Mucosa of rectum (tissue), 2 donors: ENCODE results near the gene CASP10.

Experiments
- H3K27ac ChIP-seq, 2 donors: one replicate each; pipeline ENCODE4 v1.7.0; 2013; ENCODE audit warnings: inconsistent platforms in 2 of 2, low read depth in 2 of 2, low read length in 2 of 2
- H3K27me3 ChIP-seq, 2 donors: one replicate each; pipeline ENCODE4 v1.7.0; 2013; ENCODE audit warnings: low read length in 2 of 2; ENCODE audit not compliant: control insufficient read depth in 2 of 2, insufficient read depth in 2 of 2
- H3K36me3 ChIP-seq, 2 donors: one replicate each; pipeline ENCODE4 v1.7.0; 2013; ENCODE audit warnings: low read length in 2 of 2; ENCODE audit not compliant: control insufficient read depth in 2 of 2, insufficient read depth in 2 of 2
- H3K4me1 ChIP-seq, 2 donors: one replicate each; pipeline ENCODE4 v1.7.0; 2013; ENCODE audit warnings: low read length in 2 of 2, mild to moderate bottlenecking in 1 of 2; ENCODE audit not compliant: control insufficient read depth in 2 of 2, insufficient read depth in 2 of 2
- H3K4me3 ChIP-seq, 2 donors: one replicate each; pipeline ENCODE4 v1.7.0; 2013; ENCODE audit warnings: low read length in 2 of 2
- H3K9ac ChIP-seq, 2 donors: one replicate each; pipeline ENCODE4 v1.7.0; 2013; ENCODE audit warnings: low read length in 2 of 2, low read depth in 1 of 2, mild to moderate bottlenecking in 1 of 2
- H3K9me3 ChIP-seq, 2 donors: one replicate each; pipeline ENCODE4 v1.7.0; 2013; ENCODE audit warnings: low read length in 2 of 2; ENCODE audit not compliant: control insufficient read depth in 2 of 2
- donor health status: healthy.
- donor health status: Normal muscosa, but diverticular disease.

CASP10 gene

DNA sequence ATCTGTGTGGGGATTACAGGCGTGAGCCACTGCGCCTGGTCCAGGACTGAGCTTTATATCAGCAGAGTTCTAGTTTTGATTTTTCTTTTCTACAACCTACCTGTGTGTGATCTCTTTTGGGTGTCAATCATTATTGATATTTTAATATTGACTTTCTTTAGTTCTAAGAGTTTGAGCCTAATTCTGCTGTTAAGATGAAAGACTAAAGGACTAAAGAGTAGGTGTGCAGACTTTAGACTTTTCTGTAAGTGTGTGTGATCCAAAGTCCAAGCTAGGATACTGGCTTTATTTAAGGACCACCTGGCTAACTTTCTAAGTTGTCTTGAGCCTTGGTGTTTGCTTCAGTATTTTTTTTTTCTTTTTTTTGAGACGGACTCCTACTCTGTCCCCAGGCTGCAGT, 12.4 kb downstream of the CASP10 start:
- Histone ChIP-seq H3K9me3 (no peaks in the 10 kb centered on the region), H3K36me3 (peaks cover 19 to 27% of the 10 kb centered on the region in 2 donors), H3K27ac (no peak overlapping the region), H3K4me1 (peaks cover 4% of the 10 kb centered on the region in 2 donors), H3K4me3 (no peak overlapping the region), H3K9ac (no peak overlapping the region), H3K27me3 (no peaks in the 10 kb centered on the region)

DNA sequence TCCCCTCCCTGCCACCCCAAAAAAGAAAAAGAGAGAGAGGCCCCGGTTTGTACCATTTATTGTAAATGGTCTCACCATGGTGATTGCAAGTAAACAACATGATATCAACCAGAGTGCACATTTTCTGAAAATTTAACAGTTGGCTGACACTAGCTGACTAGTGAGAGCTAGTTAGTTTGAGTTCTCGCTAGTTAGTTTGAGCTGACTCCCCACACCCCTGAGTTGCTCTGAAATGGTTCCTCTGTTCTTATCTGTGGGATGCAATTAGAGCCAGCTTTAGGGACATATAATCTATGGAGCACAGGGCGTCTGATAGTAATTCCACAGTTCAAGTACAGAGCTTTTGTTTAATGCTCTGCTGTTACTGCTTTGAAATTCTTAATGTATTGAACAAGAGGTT, 13.1 kb downstream of the CASP10 start:
- Histone ChIP-seq H3K27ac (no peak overlapping the region), H3K36me3 (peaks cover 21 to 27% of the 10 kb centered on the region in 2 donors), H3K9ac (no peak overlapping the region)

DNA sequence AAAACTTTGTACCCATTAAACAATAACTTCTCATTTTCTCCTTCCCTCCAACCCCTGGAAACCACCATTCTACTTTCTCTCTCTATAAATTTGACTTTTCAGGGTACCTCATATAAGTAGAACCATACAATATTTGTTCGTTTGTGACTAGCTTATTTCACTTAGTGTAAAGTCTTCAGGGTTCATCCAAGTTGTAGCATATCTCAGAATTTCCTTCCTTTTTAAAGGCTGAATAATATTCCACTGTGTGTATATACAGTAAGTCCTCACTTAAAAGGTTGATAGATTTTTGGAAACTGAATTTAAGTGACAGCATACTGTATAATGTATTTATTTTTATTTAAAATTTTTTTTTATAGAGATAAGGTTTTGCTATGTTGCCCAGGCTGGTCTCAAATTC, 13.9 kb downstream of the CASP10 start:
- H3K36me3 ChIP-seq: peaks cover 22 to 33% of the 10 kb centered on the region in 2 donors
- no peak overlapping the region for H3K9ac ChIP-seq
- H3K4me1 ChIP-seq: peaks cover 0 to 4% of the 10 kb centered on the region in 2 donors
- H3K4me3 ChIP-seq: no peak overlapping the region
- H3K27ac ChIP-seq: no peak overlapping the region
- no peaks in the 10 kb centered on the region for H3K27me3 ChIP-seq
- no peaks in the 10 kb centered on the region for H3K9me3 ChIP-seq

More for the DNA sequence above, 13.1 kb downstream of the CASP10 start:
- Histone ChIP-seq H3K4me3 (no peak overlapping the region), H3K27me3 (no peaks in the 10 kb centered on the region), H3K9me3 (no peaks in the 10 kb centered on the region), H3K4me1 (peaks cover 4% of the 10 kb centered on the region in 2 donors)

DNA sequence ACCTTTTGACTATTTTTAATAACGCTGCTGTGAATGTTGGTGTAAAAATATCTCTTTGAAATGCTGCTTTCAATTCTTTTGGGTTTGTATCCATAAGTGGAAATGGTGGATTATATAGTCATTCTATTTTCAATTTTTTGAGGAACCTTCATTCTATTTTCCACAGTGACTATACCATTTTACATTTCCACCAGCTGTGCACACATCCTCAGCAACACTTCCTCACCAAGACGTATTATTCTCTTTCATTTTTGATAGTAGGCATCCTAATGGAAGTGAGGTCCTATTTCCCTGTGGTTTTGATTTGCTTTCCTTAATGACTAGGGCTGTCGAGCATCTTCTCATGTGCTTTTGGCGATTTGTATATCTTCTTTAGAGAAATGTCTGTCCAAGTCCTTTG, 14.8 kb downstream of the CASP10 start:
- Histone ChIP-seq H3K36me3 (peaks cover 27 to 37% of the 10 kb centered on the region in 2 donors), H3K27ac (no peak overlapping the region), H3K27me3 (no peaks in the 10 kb centered on the region), H3K9ac (no peak overlapping the region), H3K4me1 (peaks cover 0 to 4% of the 10 kb centered on the region in 2 donors), H3K9me3 (no peaks in the 10 kb centered on the region), H3K4me3 (no peak overlapping the region)

DNA sequence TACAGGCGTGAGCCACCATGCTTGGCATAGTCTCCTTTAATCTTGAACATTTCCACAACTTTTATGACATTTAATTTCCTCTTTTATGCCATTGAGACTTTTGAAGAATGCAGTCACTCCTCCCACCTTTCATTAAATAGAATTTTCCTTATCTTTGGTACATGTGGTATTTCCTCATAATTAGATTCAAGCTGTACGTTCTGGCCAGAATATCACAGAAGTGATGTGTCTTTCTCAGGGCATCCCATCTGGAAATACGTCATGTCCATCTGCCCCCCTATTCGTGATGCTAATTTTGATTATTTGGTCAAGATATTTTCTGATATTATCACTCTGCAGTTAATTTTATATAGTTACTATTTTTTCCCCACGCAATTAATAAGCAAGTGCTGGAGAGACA, 16.9 kb downstream of the CASP10 start:
- H3K27ac ChIP-seq: no peak overlapping the region
- H3K9ac ChIP-seq: no peak overlapping the region
- no peaks in the 10 kb centered on the region for H3K27me3 ChIP-seq
- no peak overlapping the region for H3K4me3 ChIP-seq
- no peaks in the 10 kb centered on the region for H3K4me1 ChIP-seq
- H3K9me3 ChIP-seq: no peaks in the 10 kb centered on the region
- peaks cover 33 to 36% of the 10 kb centered on the region in 2 donors for H3K36me3 ChIP-seq

DNA sequence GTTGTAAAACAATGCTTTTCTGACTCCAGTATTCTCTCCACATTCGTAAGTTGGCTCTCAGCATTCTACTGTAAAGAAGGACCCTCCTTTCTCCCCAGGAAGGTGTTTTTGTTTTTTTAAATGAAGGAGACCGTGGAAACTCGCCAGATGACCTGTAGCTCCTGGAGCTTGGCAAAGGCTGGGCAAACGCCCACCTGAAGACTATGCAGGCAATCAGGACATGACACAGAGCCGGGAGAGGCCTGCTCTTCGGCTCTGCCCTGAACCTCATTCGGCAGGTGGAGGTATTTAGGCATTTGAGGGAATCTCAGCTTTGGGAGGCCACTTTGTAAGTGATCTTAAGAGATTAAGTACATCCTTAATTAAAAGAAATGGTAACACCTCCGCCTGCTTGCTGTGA, 17.4 kb downstream of the CASP10 start:
- Histone ChIP-seq H3K27ac (no peak overlapping the region), H3K9ac (no peak overlapping the region), H3K36me3 (peaks cover 33 to 36% of the 10 kb centered on the region in 2 donors), H3K4me1 (no peaks in the 10 kb centered on the region), H3K4me3 (no peak overlapping the region), H3K27me3 (no peaks in the 10 kb centered on the region), H3K9me3 (no peaks in the 10 kb centered on the region)

DNA sequence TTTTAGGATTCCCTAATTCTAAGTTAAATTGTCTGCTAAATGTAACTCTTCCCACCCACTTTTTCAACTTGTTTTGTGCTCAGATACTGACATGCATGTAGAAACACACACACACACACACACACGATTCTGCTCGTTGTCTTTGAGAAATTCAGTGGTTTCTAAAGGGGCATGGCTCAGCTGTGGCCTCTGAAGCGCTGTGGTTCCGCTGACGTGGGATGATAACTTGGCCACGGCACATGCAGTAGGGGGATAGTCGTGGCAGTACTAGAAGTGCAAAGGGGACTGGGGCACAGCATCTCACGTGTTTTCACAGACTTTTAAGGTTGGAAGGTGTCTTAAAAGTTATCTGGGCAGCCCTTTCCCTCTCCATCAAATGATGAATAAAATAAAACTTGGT, 18.4 kb downstream of the CASP10 start:
- Histone ChIP-seq H3K27me3 (no peaks in the 10 kb centered on the region), H3K9ac (no peak overlapping the region), H3K27ac (no peak overlapping the region), H3K4me1 (no peaks in the 10 kb centered on the region), H3K36me3 (peaks cover 26 to 27% of the 10 kb centered on the region in 2 donors), H3K4me3 (no peak overlapping the region), H3K9me3 (no peaks in the 10 kb centered on the region)

DNA sequence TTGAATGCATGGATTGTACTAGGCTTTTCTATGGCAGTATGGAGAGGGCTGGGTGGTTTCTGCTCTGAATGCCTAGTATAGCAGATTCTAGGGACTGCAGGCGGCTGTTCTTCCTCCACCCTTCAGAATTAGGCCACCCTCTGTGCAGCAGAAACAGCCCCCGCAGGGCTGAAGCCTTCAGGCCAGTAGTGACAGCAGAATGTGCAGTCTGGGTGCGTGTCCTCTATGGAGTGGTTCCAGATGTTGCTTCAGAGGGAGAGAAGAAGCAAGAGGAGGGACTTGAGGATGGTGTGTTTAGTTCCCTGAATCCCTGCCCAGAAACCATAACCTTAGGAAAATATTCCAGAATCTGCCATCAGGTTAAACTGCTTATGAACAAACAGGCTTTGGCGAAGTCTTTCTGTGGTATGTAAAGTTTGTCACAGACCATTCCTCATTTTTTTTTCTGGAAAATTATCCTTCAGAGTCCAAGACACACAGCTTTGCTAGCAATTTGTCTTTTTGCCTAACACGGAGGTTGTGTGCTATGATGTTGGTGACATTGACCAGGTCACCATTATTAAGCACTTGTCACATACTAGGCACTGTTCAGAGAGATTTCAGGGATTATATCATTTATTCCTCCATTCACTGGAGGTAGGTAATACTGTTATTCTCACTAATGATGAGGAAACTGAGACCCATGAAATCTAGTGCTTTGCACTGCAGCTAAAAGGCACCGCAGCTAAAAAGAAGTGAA, 21.1 kb downstream of the CASP10 start:
- Histone ChIP-seq H3K27me3 (no peaks in the 10 kb centered on the region), H3K9ac (no peak overlapping the region), H3K9me3 (no peaks in the 10 kb centered on the region), H3K36me3 (peaks cover 24 to 29% of the 10 kb centered on the region in 2 donors), H3K4me1 (no peaks in the 10 kb centered on the region), H3K4me3 (no peak overlapping the region), H3K27ac (no peak overlapping the region)

DNA sequence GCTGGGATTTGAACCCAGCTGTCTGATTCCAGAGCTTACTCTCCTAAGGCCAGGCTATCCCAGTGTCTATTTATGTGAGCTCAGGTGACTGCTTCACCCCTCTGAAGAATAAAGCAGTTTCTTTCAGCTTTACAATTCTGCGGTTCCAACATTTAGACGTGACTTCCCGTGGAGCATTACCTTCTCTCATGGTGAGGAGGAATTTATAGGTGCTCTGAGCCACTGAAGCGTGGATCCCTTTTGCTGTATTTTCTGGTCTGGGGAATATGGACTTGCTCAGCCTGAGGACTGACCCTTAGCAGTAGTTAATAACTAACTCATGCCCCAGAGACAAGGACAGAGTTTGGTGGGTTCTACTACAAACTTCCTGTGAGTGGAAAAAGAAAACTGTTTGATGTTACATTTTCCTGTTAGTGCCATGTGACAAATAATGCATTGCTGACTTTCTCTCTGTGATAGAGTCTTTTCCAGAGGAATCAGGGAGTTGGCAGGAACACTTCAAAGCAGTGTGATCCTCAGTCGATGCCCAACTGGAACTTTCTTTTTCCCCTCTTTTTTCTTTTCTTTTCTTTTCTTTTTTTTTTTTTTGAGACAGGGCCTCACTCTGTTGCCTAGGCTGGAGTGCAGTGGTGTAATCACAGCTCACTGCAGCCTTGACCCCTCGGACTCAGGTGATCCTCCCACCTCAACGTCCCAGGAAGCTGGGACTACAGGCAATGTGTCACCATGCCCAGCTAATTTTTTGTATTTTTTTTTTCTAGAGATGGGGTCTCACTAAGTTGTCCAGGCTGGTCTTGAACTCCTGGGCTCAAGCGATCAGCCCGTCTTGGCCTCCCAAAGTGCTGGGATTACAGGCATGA, 21.9 kb downstream of the CASP10 start:
- H3K27ac ChIP-seq: no peak overlapping the region

DNA sequence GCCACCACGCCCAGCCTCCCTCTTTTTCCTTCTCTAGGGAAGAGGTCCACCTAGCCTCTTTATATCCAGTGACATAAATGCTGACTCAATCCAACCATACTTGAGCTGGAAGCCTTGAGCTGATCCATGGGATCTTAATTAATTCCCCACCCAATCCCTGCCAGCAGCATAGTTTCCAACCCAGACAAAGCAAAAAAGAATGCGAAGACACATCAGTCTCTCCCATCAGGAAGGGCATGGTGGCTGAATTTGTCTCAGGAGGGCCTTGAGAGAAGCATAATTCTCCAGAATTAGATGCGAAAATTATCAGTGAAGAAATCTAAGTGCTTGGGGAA, 22.5 kb downstream of the CASP10 start:
- Histone ChIP-seq H3K4me3 (no peak overlapping the region), H3K27ac (no peak overlapping the region), H3K9me3 (no peaks in the 10 kb centered on the region), H3K27me3 (no peaks in the 10 kb centered on the region), H3K4me1 (peaks cover 0 to 7% of the 10 kb centered on the region in 2 donors), H3K9ac (no peak overlapping the region), H3K36me3 (peaks cover 21 to 29% of the 10 kb centered on the region in 2 donors)

More for the DNA sequence above, 21.9 kb downstream of the CASP10 start:
- H3K9me3 ChIP-seq: no peaks in the 10 kb centered on the region
- H3K9ac ChIP-seq: no peak overlapping the region
- peaks cover 27 to 29% of the 10 kb centered on the region in 2 donors for H3K36me3 ChIP-seq
- H3K27me3 ChIP-seq: no peaks in the 10 kb centered on the region
- H3K4me3 ChIP-seq: no peak overlapping the region
- H3K4me1 ChIP-seq: peaks cover 0 to 3% of the 10 kb centered on the region in 2 donors
